H1 (cell line): ENCODE results near the gene KDM1A. TPM values are rescaled to one million over a fixed set of nuclear protein-coding genes. Genes with fewer than 3 reads are reported as not detected.

Experiments
- CTCF ChIA-PET: fragments of 300-600 bp; sonication (Branson Sonifier 250); formaldehyde crosslinking; loops from one replicate; lab custom pipeline; 2021; ENCODE audit not compliant: partially characterized antibody; lab: Charles Lee
- POLR2A ChIA-PET: fragments of 300-600 bp; sonication (Branson Sonifier 250); formaldehyde crosslinking; loops from one replicate; lab custom pipeline; 2021; ENCODE audit warnings: inconsistent platforms; ENCODE audit not compliant: partially characterized antibody; lab: Charles Lee
- DNase-seq, 2 experiments: peaks; one replicate each; pipeline versions ENCODE4 v3.0.0 to v3.0.0-alpha.2; 2010 to 2022; ENCODE audit warnings: low spot score in 2 of 2, low read depth in 1 of 2, mixed read lengths in 1 of 2
- FAIRE-seq: peaks from 2 replicates; lab custom pipeline; 2011; peaks lifted over from hg19 to GRCh38; lab: Jason Lieb, UNC
- H2AFZ ChIP-seq: 2 replicates; pipeline ENCODE4 v1.8.1; 2012; ENCODE audit warnings: low read length, inconsistent platforms
- H2AK5ac ChIP-seq: 2 replicates; pipeline ENCODE4 v1.6.1; 2013; ENCODE audit warnings: low read depth, low read length
- H2BK120ac ChIP-seq: replicated peaks from 2 replicates; pipeline ENCODE3; 2013; ENCODE audit warnings: low read depth, low read length, inconsistent platforms
- H2BK12ac ChIP-seq: 2 replicates; pipeline ENCODE4 v1.6.1; 2013; ENCODE audit warnings: low read depth, low read length
- H2BK15ac ChIP-seq: 2 replicates; pipeline ENCODE4 v1.6.1; 2013; ENCODE audit warnings: low read length
- H2BK20ac ChIP-seq: 2 replicates; pipeline ENCODE4 v1.6.1; 2013; ENCODE audit warnings: low read length
- H2BK5ac ChIP-seq: 2 replicates; pipeline ENCODE4 v1.6.1; 2013; ENCODE audit warnings: low read depth, low read length
- H3K14ac ChIP-seq: 2 replicates; pipeline ENCODE4 v1.6.1; 2013; ENCODE audit warnings: inconsistent platforms; ENCODE audit not compliant: insufficient read length
- H3K18ac ChIP-seq: 2 replicates; pipeline ENCODE4 v1.6.1; 2013; ENCODE audit warnings: low read length; ENCODE audit errors: extremely low read depth
- H3K23ac ChIP-seq: 2 replicates; pipeline ENCODE4 v1.6.1; 2013; ENCODE audit warnings: inconsistent platforms; ENCODE audit not compliant: insufficient read length
- H3K23me2 ChIP-seq: 2 replicates; pipeline ENCODE4 v1.6.1; 2013; ENCODE audit warnings: low read depth, low read length
- H3K27ac ChIP-seq: 2 replicates; pipeline ENCODE4 v1.6.1; 2011; ENCODE audit warnings: low read depth, low read length, inconsistent platforms
- H3K27me3 ChIP-seq, 4 experiments: replicated peaks in 1 of 4; 1 replicate in 1 of 4; 2 replicates in 3 of 4; pipeline versions ENCODE4 v1.6.1 to v1.8.1; 2011 to 2013; ENCODE audit warnings: low read length in 3 of 4, mild to moderate bottlenecking in 3 of 4, inconsistent platforms in 2 of 4, mixed read lengths in 2 of 4, moderate library complexity in 1 of 4; ENCODE audit not compliant: control insufficient read depth in 3 of 4, insufficient read depth in 3 of 4; ENCODE audit errors: extremely low read depth in 1 of 4
- H3K36me3 ChIP-seq, 4 experiments: 2 replicates each; pipeline versions ENCODE4 v1.6.1 to v1.8.1; 2011 to 2013; ENCODE audit warnings: mild to moderate bottlenecking in 4 of 4, low read length in 3 of 4, moderate library complexity in 2 of 4, control low read depth in 1 of 4, inconsistent platforms in 1 of 4; ENCODE audit not compliant: insufficient read depth in 4 of 4, control insufficient read depth in 2 of 4
- H3K4ac ChIP-seq: replicated peaks from 2 replicates; pipeline ENCODE3; 2013; ENCODE audit warnings: low read length, low read depth, mixed read lengths, inconsistent platforms; ENCODE audit not compliant: insufficient read length
- H3K4me1 ChIP-seq, 4 experiments: replicated peaks in 1 of 4; 1 replicate in 1 of 4; 2 replicates in 3 of 4; pipeline versions ENCODE4 v1.6.1 to v1.8.1; 2011 to 2013; ENCODE audit warnings: low read length in 3 of 4, inconsistent platforms in 2 of 4, mixed read lengths in 1 of 4; ENCODE audit not compliant: insufficient read depth in 4 of 4, control insufficient read depth in 3 of 4
- H3K4me2 ChIP-seq, 2 experiments: 2 replicates each; pipeline versions ENCODE4 v1.6.1 to v1.8.1; 2011 to 2013; ENCODE audit warnings: low read depth in 2 of 2, low read length in 2 of 2, control low read depth in 1 of 2, inconsistent platforms in 1 of 2, mild to moderate bottlenecking in 1 of 2; ENCODE audit not compliant: insufficient read depth in 1 of 2
- H3K4me3 ChIP-seq, 4 experiments: fragments of 200-600, 300-600 bp in 1 of 4; sonication (generic), shearing (Covaris generic), sonication (Bioruptor Twin) in 1 of 4; 2 replicates each; pipeline versions ENCODE4 v1.5.1 to v1.8.1; 2011 to 2016; ENCODE audit warnings: low read length in 4 of 4, low read depth in 3 of 4, control low read depth in 2 of 4, inconsistent platforms in 2 of 4, mild to moderate bottlenecking in 2 of 4, mixed read lengths in 1 of 4, moderate library complexity in 1 of 4; ENCODE audit not compliant: insufficient read depth in 2 of 4; ENCODE audit errors: extremely low read depth in 1 of 4
- H3K56ac ChIP-seq: replicated peaks from 2 replicates; pipeline ENCODE3; 2013; ENCODE audit warnings: low read depth, mild to moderate bottlenecking, mixed read lengths, low read length, inconsistent platforms; ENCODE audit not compliant: insufficient read length
- H3K79me1 ChIP-seq: 2 replicates; pipeline ENCODE4 v1.6.1; 2013; ENCODE audit warnings: low read depth, low read length, control low read depth
- H3K79me2 ChIP-seq, 2 experiments: 2 replicates each; pipeline versions ENCODE4 v1.6.1 to v1.8.1; 2012 to 2013; ENCODE audit warnings: low read length in 2 of 2, mild to moderate bottlenecking in 2 of 2, inconsistent platforms in 1 of 2; ENCODE audit not compliant: insufficient read depth in 2 of 2, control insufficient read depth in 1 of 2
- H3K9ac ChIP-seq, 4 experiments: replicated peaks in 1 of 4; 1 replicate in 1 of 4; 2 replicates in 3 of 4; pipeline versions ENCODE4 v1.6.1 to v1.8.1; 2011 to 2013; ENCODE audit warnings: low read depth in 3 of 4, low read length in 3 of 4, control low read depth in 2 of 4, mild to moderate bottlenecking in 2 of 4, moderate library complexity in 2 of 4, inconsistent platforms in 1 of 4; ENCODE audit errors: extremely low read depth in 1 of 4
- H3K9me3 ChIP-seq, 2 experiments: 2 replicates each; pipeline versions ENCODE4 v1.6.1 to v1.8.1; 2012 to 2013; ENCODE audit warnings: mild to moderate bottlenecking in 2 of 2, moderate library complexity in 2 of 2, control low read depth in 1 of 2, inconsistent platforms in 1 of 2, low read depth in 1 of 2, low read length in 1 of 2, mixed read lengths in 1 of 2; ENCODE audit not compliant: insufficient read depth in 2 of 2
- H4K20me1 ChIP-seq, 2 experiments: replicated peaks in 1 of 2; 2 replicates each; pipeline versions ENCODE3 to v1.8.1; 2011 to 2013; ENCODE audit warnings: inconsistent platforms in 2 of 2, low read length in 2 of 2, mild to moderate bottlenecking in 1 of 2; ENCODE audit not compliant: insufficient read depth in 2 of 2, control insufficient read depth in 1 of 2
- H4K5ac ChIP-seq: 2 replicates; pipeline ENCODE4 v1.6.1; 2013; ENCODE audit warnings: low read length, low read depth, mixed read lengths, inconsistent platforms; ENCODE audit not compliant: insufficient read length
- H4K8ac ChIP-seq: 2 replicates; pipeline ENCODE4 v1.8.0; 2013; ENCODE audit warnings: mild to moderate bottlenecking, moderate library complexity, low read length, inconsistent platforms; ENCODE audit not compliant: insufficient read depth; ENCODE audit errors: extremely low read depth
- H4K91ac ChIP-seq: replicated peaks from 2 replicates; pipeline ENCODE3; 2013; ENCODE audit warnings: low read length, mixed read lengths, inconsistent platforms; ENCODE audit not compliant: insufficient read length
- ASH2L ChIP-seq: fragments of 200-600, 300-600 bp; sonication (generic); IDR thresholded peaks from one replicate; pipeline ENCODE4 v1.7.1; 2017; ENCODE audit warnings: low read length
- CHD2 ChIP-seq: IDR thresholded peaks from 2 replicates; pipeline ENCODE4 v1.6.1; 2012; ENCODE audit warnings: low read length, improper control_type of control experiment
- FOSL1 ChIP-seq: IDR thresholded peaks from 2 replicates; pipeline ENCODE4 v1.6.1; 2011; ENCODE audit warnings: mild to moderate bottlenecking, low read depth, low read length, moderate library complexity; ENCODE audit not compliant: insufficient read depth
- HDAC2 ChIP-seq, 2 experiments: fragments of 300-600 bp in 1 of 2; sonication (generic) in 1 of 2; IDR thresholded peaks; 2 replicates each; pipeline ENCODE4 v1.6.1; 2011 to 2012; ENCODE audit warnings: low read depth in 2 of 2, low read length in 2 of 2, mild to moderate bottlenecking in 2 of 2, moderate library complexity in 2 of 2, borderline replicate concordance in 1 of 2, inconsistent platforms in 1 of 2
- JUN ChIP-seq: IDR thresholded peaks from 2 replicates; pipeline ENCODE4 v1.6.1; 2011; ENCODE audit warnings: low read depth, mild to moderate bottlenecking, improper control_type of control experiment, low read length
- KDM5A ChIP-seq: fragments of 200-600 bp; IDR thresholded peaks from 2 replicates; pipeline ENCODE4 v1.7.1; 2012; ENCODE audit warnings: mild to moderate bottlenecking, low read length, inconsistent platforms, mixed read lengths
- MAX ChIP-seq: IDR thresholded peaks from 2 replicates; pipeline ENCODE4 v1.6.1; 2012; ENCODE audit warnings: inconsistent platforms
- NRF1 ChIP-seq: IDR thresholded peaks from 2 replicates; pipeline ENCODE4 v1.6.1; 2011; ENCODE audit warnings: mild to moderate bottlenecking, low read depth, low read length, improper control_type of control experiment
- POLR2AphosphoS5 ChIP-seq: IDR thresholded peaks from 2 replicates; pipeline ENCODE4 v1.6.1; 2011; ENCODE audit warnings: low read depth, low read length
- RNF2 ChIP-seq: fragments of 200-900, 300-1000 bp; sonication (generic); IDR thresholded peaks from 2 replicates; pipeline ENCODE4 v1.7.1; 2016; ENCODE audit warnings: borderline replicate concordance, low read depth, mild to moderate bottlenecking, antibody characterized with exemption, low read length; ENCODE audit not compliant: poor library complexity, severe bottlenecking; ENCODE audit errors: missing control alignments
- RXRA ChIP-seq: IDR thresholded peaks from 2 replicates; pipeline ENCODE4 v1.6.1; 2011; ENCODE audit warnings: low read depth, mild to moderate bottlenecking, low read length, moderate library complexity; ENCODE audit not compliant: insufficient read depth
- SP1 ChIP-seq: IDR thresholded peaks from 2 replicates; pipeline ENCODE4 v1.6.1; 2011; ENCODE audit warnings: low read depth, low read length
- SP2 ChIP-seq: IDR thresholded peaks from 2 replicates; pipeline ENCODE4 v1.6.1; 2012; ENCODE audit warnings: mild to moderate bottlenecking, low read length, inconsistent platforms
- ZNF274 ChIP-seq: IDR thresholded peaks from 2 replicates; pipeline ENCODE4 v1.7.0; 2012; ENCODE audit warnings: low read length, borderline replicate concordance; ENCODE audit errors: extremely low read depth
- WGBS, 2 experiments: shearing (Covaris generic) in 1 of 2; methylation state at CpG; one replicate each; pipeline versions ENCODE4 v1.1.6 to v1.1.7; 2013 to 2015; ENCODE audit warnings: low lambda C conversion rate in 2 of 2, mixed read lengths in 2 of 2, inconsistent platforms in 1 of 2, low coverage in 1 of 2, missing lambda C conversion rate in 1 of 2; ENCODE audit not compliant: insufficient replicate concordance in 2 of 2, insufficient coverage in 1 of 2, insufficient read length in 1 of 2; ENCODE audit errors: extremely low coverage in 1 of 2, missing lambda C conversion rate in 1 of 2; 5-methylcytosine and 5-hydroxymethylcytosine counted together
- polyA plus RNA-seq, 7 experiments: library from polyadenylated mRNA; depleted of rRNA in 3 of 7; stranded (reverse) in 5 of 7; unstranded in 2 of 7; fragments of >200 nt in 5 of 7; fragments of 200-250 nt in 2 of 7; gene quantifications; 1 replicate in 5 of 7; 2 replicates in 1 of 7; 4 replicates in 1 of 7; pipeline versions ENCODE4 v1.2.1 to v1.2.3, GENCODE V29; 2011 to 2013; ENCODE audit warnings: missing spikeins in 2 of 7, mixed read lengths in 2 of 7
- total RNA-seq: library from RNA; stranded (reverse); fragmentation: NEBNext Ultra II Directional; extraction: Animal tissue kit (Norgen Biotek cat#: 25700); gene quantifications from 2 replicates; pipeline ENCODE4 v1.2.1, GENCODE V29; 2021

Gene KDM1A
- total and polyA plus RNA-seq, 2 of the 8 experiments (the other 6 are each of a cell fraction or from before 2014, with no cell fraction given): 216 to 275 TPM

GRCh38 chr1:23101887-23102286 is 82.6 kb downstream of the KDM1A start:
- no peak overlapping the region for H4K8ac ChIP-seq
- H3K9me3 ChIP-seq: no peaks in the 10 kb centered on the region
- 0 out of 2 replicates have a peak, but pooled peaks cover 6% of the 10 kb centered on the region for H3K79me1 ChIP-seq
- no peak overlapping the region for H3K14ac ChIP-seq
- peaks cover 4 to 19% of the 10 kb centered on the region in 2 experiments; a peak in 3 of 4 replicates for H3K79me2 ChIP-seq
- no peak overlapping the region for H2BK12ac ChIP-seq
- peaks cover 0 to 3% (median under 1%) of the 10 kb centered on the region in 4 experiments; a peak in 3 of 8 replicates for H3K36me3 ChIP-seq
- H4K20me1 ChIP-seq: peaks cover 8 to 9% of the 10 kb centered on the region in 2 experiments
- no peak overlapping the region for H2BK120ac ChIP-seq
- no peak overlapping the region for H2BK5ac ChIP-seq
- H3K27ac ChIP-seq: no peak overlapping the region
- no peak overlapping the region for H3K9ac ChIP-seq
- no peak overlapping the region for H2BK15ac ChIP-seq
- ChIA-PET CTCF (interaction anchor here (0.6 to 27.1 kb wide), 5 partner anchors 9 to 108 kb away, joined by 3 to 705 read pairs (median 6); partner anchors contain the start of gene LUZP1), POLR2A (interaction anchor here (1.3 to 3.1 kb wide), 2 partner anchors 8 to 66 kb away, joined by 4 to 11 read pairs; no protein-coding TSS in a partner anchor)
- DNase-seq: no peak
- no peaks in the 10 kb centered on the region; the same call in 1 of the 2 replicates for H3K23me2 ChIP-seq
- no peak overlapping the region for H4K91ac ChIP-seq
- FAIRE-seq: no peak
- no peak overlapping the region for H3K4me2 ChIP-seq
- H3K4ac ChIP-seq: no peak overlapping the region
- no peak for TF ChIP-seq CHD2
- TF ChIP-seq NRF1: no peak
- TF ChIP-seq ZNF274: no peak
- TF ChIP-seq RNF2: no peak
- TF ChIP-seq RXRA: no peak
- TF ChIP-seq JUN: no peak
- no peak for TF ChIP-seq SP1
- TF ChIP-seq HDAC2 (IDR thresholded peaks at IDR 0.05; ENCODE audit: borderline replicate concordance in 1 of 2, low read depth in 2 of 2, low read length in 2 of 2): no peak
- no peak for TF ChIP-seq FOSL1
- TF ChIP-seq MAX: no peak
- TF ChIP-seq ASH2L: no peak
- TF ChIP-seq KDM5A: no peak
- TF ChIP-seq SP2: no peak
- TF ChIP-seq POLR2AphosphoS5: no peak
- H2AFZ ChIP-seq: no peak overlapping the region
- H4K5ac ChIP-seq: no peak overlapping the region
- H2AK5ac ChIP-seq: no peak overlapping the region
- no peak overlapping the region for H2BK20ac ChIP-seq
- 96% methylated on average over 2 of the region's 2 CpGs; no CpG with 5 or more reads in 1 of the 2 experiments for WGBS, 2 experiments
- no peak overlapping the region for H3K56ac ChIP-seq
- peaks cover 0 to 5% (median 1%) of the 10 kb centered on the region in 4 experiments; a peak in 2 of 7 replicates for H3K4me1 ChIP-seq
- H3K23ac ChIP-seq: no peak overlapping the region
- no peak overlapping the region for H3K18ac ChIP-seq
- no peak overlapping the region for H3K4me3 ChIP-seq
- no peaks in the 10 kb centered on the region for H3K27me3 ChIP-seq
